ENCODE results near the gene RGPD3.
"Not testable (repeated sequence)": the region's sequence is repeated elsewhere in the genome, so short reads cannot be mapped to it uniquely, and the experiment has no call there.

The RGPD3 gene

DNA sequence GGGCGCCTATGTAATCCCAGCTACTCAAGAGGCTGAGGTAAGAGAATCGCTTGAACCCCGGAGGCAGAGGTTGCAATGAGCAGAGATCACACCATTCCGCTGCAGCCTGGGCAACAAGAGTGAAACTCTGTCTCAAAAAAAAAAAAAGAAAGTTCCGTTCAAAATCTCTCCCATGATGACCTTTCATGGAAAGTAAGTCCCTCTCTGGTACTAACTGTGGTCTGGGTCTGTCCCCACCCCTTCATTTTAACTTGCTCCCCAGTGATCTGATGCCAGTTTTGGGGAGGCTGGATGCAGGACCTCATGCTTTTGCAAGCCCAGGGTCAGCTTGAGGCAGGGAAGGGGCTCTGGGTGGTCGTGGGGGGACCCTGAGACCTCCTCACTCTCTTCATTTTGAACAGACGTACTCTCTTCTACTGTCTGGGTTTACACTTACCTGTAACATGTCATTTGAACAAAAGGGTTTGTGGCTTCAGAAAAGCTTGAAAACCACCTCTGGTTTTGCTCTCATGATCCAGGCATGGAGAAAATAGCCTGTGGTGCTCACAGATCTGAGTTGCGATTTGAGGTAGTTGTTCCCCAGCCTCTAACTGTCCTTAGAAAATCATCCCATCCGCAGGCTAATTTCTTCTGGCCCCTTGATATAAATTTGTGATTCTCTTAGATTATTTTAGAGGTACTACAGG lies 37.9 kb upstream of the RGPD3 start:
- H3K4me3 ChIP-seq (ENCODE audit: low read depth, low read length); in situ Hi-C loops (cut with HindIII; ENCODE audit: low pct_ligation_motif_present, low sequenced_read_pairs); H3K27me3 ChIP-seq (replicated peaks); H3K36me3 ChIP-seq (replicated peaks); H3K27ac ChIP-seq; DNase-seq: not testable (repeated sequence)

DNA sequence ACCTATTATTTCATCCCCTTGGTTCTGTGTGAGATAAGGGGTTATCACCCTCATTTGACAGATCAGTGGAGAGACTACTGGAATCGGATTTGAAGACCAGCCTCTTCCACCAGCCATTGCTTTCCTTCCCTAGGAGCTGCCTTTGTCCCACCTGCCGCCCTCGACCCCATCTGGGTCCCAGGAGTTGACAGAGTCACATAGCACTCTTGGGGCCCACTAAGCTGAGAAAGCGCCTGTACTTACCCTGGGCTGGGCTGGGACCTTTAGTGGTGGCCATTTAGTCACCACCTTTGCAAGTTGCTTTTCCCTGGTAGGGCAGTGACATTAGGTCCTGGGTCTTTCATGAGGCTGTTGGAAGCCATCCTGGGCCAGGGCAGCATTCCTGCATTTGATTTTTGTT lies 36.6 kb upstream of the RGPD3 start:
- H3K4me3 ChIP-seq (ENCODE audit: low read depth, low read length); in situ Hi-C loops (cut with HindIII; ENCODE audit: low pct_ligation_motif_present, low sequenced_read_pairs); H3K36me3 ChIP-seq (replicated peaks); DNase-seq; H3K27me3 ChIP-seq (replicated peaks); H3K27ac ChIP-seq: not testable (repeated sequence)

DNA sequence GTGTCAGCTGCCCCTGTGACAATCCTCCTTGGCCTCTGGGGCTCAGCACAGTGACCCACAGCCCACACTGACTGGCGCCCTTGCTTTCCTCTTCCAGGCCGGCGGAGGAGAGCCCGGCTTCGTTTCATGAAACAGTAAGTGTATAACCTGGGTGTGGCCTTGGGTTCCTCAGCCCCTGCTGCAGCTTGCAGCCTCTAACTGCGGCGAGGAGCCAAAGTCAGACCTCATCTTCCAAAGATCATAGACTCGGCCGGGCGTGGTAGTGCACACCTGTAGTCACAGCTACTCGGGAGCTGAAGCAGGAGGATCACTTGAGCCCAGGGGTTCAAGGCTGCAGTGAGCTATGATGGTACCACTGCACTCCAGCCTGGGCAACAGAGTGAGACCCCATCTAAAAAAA lies 36.0 kb upstream of the RGPD3 start:
- H3K27me3 ChIP-seq (replicated peaks); H3K36me3 ChIP-seq (replicated peaks); in situ Hi-C loops (cut with HindIII; ENCODE audit: low pct_ligation_motif_present, low sequenced_read_pairs); DNase-seq; H3K4me3 ChIP-seq (ENCODE audit: low read depth, low read length); H3K27ac ChIP-seq: not testable (repeated sequence)

DNA sequence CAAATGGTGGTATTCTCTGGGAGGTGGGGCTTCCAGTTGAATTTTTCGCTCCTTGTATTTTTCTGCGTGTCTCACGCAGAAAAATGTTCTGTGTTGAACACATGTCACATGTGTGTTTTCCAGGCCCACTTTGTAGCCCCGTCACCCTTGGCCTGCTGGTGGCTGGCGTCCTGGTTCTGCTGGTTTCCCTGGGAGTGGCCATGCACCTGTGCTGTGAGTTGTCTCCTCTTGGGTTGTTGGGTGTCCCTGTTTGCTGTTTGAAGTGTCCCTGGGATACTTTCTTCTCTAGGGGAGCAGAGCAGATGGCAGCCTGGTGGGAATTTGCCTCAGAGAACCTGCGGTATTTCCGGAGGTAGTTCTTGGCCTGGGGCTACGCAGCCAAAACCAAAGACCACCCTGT lies 34.1 kb upstream of the RGPD3 start:
- H3K36me3 ChIP-seq (replicated peaks); in situ Hi-C loops (cut with HindIII; ENCODE audit: low pct_ligation_motif_present, low sequenced_read_pairs); H3K4me3 ChIP-seq (ENCODE audit: low read depth, low read length); H3K27ac ChIP-seq; H3K27me3 ChIP-seq (replicated peaks); DNase-seq: not testable (repeated sequence)

DNA sequence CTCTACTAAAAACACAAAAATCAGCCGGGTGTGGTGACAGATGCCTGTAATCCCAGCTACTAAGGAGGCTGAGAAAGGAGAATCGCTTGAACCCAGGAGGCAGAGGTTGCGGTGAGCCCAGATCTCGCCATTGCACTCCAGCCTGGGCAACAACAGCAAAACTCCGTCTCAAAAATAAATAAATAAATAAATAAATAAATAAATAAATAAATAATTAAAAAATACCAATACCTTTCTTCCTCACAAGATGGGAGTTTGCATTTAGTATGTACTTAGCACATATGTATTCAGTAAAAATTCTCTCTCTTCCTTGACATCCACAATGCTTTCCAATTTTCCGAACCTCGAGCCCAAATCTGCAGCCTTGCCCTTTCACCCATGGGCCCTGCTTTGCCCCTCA lies 32.1 kb upstream of the RGPD3 start:
- H3K4me3 ChIP-seq (ENCODE audit: low read depth, low read length); in situ Hi-C loops (cut with HindIII; ENCODE audit: low pct_ligation_motif_present, low sequenced_read_pairs); H3K27me3 ChIP-seq (replicated peaks); H3K27ac ChIP-seq; H3K36me3 ChIP-seq (replicated peaks); DNase-seq: not testable (repeated sequence)

DNA sequence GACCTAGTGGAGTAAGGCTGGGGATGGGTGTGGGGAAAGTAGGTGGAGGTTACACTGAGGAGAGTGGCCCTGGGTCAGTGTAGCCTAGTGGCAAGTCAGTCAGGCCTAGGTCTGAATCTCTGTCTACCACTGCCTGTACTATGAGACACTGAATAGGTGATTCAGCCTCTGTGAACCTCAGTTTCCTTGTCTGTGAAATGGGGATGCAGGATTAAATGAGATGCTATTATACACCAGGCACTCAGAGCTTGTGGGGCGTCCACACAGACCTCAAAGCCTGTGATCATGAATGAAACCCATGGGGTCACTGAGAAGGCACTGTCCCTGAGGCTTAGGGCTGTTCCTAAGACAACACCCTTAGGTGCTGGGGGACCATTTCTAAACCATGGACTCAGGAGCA lies 30.3 kb upstream of the RGPD3 start:
- H3K27ac ChIP-seq; DNase-seq; in situ Hi-C loops (cut with HindIII; ENCODE audit: low pct_ligation_motif_present, low sequenced_read_pairs); H3K4me3 ChIP-seq (ENCODE audit: low read depth, low read length); H3K36me3 ChIP-seq (replicated peaks); H3K27me3 ChIP-seq (replicated peaks): not testable (repeated sequence)

DNA sequence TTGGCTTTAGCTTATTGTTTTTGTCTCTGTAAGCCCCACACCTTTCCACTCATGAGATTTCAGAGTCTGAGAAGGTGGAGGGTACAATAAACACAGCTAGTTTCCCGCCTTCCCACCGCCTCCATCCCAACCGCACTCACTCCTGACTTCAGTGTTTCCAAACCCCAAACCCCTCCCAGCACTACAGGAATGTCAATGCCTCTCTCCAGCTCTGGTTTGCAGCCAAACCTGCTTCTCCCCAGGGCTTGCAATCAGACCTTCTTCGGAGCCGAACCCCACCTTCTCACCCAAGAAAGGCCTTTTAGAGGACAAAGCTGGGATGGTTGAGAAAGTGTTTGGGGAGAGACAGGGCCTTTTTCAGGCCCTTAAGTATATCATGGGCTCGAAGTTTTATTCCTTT lies 24.7 kb upstream of the RGPD3 start:
- H3K27ac ChIP-seq; in situ Hi-C loops (cut with HindIII; ENCODE audit: low pct_ligation_motif_present, low sequenced_read_pairs); DNase-seq; H3K27me3 ChIP-seq (replicated peaks); H3K36me3 ChIP-seq (replicated peaks); H3K4me3 ChIP-seq (ENCODE audit: low read depth, low read length): not testable (repeated sequence)

DNA sequence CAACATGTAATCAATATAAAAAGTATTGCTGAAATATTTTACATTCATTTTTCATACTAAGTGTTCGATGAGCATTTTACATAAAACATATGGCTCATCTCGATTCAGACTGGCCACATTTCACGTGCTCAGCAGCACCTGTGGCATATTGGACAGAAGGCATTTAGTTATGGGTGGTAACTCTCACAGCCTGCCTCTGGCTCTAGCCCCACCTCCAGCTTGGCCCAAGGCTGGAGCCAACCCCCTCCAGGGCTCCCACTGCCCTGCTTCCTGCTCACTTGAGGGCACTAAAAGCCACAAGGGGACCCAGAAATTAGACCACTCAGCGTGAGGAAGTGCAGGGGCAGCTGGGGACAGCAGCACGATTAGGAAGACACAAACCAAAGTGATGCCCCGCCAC lies 24.2 kb upstream of the RGPD3 start:
- H3K36me3 ChIP-seq (replicated peaks) = not testable (repeated sequence)

DNA sequence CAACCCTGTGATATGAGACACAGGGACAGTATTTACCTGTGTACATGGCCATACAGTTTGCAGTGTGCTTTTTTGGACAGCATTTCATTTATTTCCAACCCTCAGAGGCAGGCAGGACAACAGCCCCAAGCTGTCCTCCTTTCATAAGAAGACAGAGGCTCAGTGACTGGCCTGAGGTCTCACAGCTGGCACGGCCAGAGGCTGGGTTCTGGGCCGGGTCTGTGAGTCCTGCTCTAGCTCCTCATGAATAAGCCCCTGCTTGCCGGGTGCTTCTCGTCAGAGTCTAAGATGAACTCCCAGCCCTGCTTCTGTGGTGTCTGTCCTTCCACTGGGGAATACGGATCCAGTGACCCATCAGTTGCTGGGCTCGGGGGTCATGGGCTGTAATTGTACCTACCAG lies 21.5 kb upstream of the RGPD3 start:
- H3K4me3 ChIP-seq (ENCODE audit: low read depth, low read length); in situ Hi-C loops (cut with HindIII; ENCODE audit: low pct_ligation_motif_present, low sequenced_read_pairs); DNase-seq; H3K27ac ChIP-seq; H3K27me3 ChIP-seq (replicated peaks); H3K36me3 ChIP-seq (replicated peaks): not testable (repeated sequence)

More for the DNA sequence above, 24.2 kb upstream of the RGPD3 start:
- H3K27ac ChIP-seq; H3K27me3 ChIP-seq (replicated peaks); DNase-seq; in situ Hi-C loops (cut with HindIII; ENCODE audit: low pct_ligation_motif_present, low sequenced_read_pairs); H3K4me3 ChIP-seq (ENCODE audit: low read depth, low read length): not testable (repeated sequence)

DNA sequence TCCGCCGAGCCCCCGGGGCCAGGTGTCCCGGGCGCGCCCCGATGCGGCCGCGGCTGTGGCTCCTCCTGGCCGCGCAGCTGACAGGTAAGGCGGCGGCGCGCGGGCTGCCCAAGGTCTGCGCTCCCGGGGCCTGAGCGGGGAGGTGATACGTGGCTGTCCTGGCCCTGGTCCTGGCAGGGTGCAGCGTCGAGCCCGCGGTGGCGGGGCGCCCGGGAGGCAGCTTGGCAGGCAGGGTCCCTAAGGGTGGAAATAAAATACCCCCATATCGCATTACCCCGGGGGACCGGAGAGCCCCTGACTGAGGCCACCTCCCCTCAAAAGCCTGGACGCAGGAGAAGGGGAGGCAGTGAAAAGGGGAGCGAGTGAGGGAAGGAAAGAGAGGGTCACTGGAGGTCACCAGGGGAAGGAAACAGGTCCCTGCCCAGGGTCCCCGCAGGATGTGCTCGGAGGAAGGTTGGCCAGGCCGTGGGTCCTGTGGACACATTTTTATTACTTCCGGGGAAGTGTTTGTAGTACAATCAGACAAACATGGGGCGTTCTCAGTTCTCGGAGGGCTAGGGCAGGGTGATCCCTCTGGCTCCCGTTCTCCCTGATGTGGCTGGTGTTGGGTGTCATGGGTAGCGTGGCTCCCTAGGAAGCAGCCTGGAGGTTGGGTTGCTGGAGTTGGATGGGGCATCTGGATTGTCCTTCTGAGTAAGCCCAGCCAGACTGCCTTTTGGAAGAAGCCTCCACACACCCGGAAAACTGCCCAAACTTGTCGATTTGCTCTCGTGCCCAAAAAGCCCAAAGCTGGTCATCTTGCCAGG lies 19.4 kb upstream of the RGPD3 start:
- DNase-seq; H3K27ac ChIP-seq; H3K4me3 ChIP-seq (ENCODE audit: low read depth, low read length); in situ Hi-C loops (cut with HindIII; ENCODE audit: low pct_ligation_motif_present, low sequenced_read_pairs); H3K36me3 ChIP-seq (replicated peaks); H3K27me3 ChIP-seq (replicated peaks): not testable (repeated sequence)

DNA sequence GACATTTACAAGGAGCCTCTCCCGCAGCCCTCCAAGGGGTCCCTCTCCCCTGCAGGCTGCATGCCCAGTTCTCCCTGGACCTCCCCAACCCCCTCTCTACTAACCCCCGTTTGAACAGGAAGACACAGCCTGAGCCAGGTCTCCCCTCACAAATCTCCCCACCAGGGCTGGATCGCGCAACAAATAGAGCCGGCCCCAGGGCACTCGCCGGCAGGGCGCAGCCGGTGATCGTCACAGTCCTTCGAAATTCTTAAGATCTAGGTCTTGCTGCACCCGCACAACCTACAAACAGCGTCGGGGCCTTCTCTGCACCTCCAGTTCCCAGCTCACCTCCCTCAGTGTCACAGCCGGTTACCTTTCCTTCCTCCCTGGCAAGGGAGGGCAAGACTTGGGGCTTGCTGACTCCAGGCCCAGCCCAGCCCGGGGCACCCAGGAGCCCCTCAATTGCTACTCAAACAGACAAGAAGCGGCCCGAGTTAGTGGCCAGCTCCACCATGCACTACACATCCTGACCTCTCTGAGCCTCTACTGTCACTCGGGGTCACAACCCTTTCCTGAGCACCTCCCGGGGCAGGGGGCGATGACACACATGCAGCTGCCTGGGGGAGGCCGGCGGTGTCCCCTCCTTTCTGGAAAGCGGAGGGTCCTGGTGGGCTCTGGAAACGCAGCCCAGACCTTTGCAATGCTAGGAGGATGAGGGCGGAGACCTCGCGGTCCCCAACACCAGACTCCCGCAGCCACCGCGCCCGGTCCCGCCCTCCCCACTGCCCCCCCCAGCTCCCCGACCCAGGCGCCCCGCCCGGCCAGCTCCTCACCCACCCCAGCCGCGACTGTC lies 18.6 kb upstream of the RGPD3 start, which contains the start of gene CD8B2:
CD8B2 (plus strand) TSS at position 814 of the 835 bp plus-strand sequence. CDS start 63 bp downstream, outside the sequence.
- H3K4me3 ChIP-seq (ENCODE audit: low read depth, low read length); H3K27ac ChIP-seq; in situ Hi-C loops (cut with HindIII; ENCODE audit: low pct_ligation_motif_present, low sequenced_read_pairs); DNase-seq; H3K36me3 ChIP-seq (replicated peaks); H3K27me3 ChIP-seq (replicated peaks): not testable (repeated sequence)

DNA sequence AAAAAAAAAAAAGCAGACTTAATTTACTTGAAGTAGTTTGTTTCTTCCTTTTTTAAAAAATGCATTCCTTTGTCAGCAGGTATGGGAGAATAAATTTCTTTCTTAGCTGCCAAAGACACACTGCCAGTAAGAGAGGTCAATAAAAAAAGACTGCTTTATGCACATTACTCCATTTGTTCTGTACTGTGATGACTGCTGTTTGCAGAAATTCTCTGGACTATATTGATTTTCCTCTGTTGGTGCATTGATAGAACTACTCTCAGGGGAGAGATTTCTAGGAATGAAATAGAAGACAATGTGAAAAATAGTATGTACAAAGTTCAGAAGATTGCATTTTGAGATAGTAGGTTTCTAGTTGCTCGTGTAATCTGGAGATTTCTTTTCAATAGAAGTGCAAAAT lies 11.3 kb upstream of the RGPD3 start:
- H3K27ac ChIP-seq; in situ Hi-C loops (cut with HindIII; ENCODE audit: low pct_ligation_motif_present, low sequenced_read_pairs); H3K27me3 ChIP-seq (replicated peaks); H3K4me3 ChIP-seq (ENCODE audit: low read depth, low read length); DNase-seq; H3K36me3 ChIP-seq (replicated peaks): not testable (repeated sequence)

DNA sequence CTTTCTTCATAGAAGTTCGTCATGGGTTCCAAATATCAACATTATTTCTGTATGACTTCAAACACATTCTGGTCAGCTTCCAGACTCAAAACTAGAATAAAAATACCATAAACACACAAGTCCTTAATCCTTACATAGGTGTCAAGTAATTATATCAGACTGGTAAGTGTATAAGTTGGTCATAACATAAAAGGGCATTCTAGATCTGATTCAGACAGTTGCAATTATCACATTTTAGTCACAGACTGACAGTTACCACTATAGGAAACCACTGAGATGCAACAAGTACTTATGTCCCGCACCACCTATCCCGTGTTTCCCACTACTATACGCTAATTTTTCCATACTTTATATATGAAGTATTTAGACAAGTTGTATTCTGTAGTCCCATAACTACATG lies 9.4 kb upstream of the RGPD3 start:
- H3K36me3 ChIP-seq (replicated peaks); DNase-seq; H3K4me3 ChIP-seq (ENCODE audit: low read depth, low read length); in situ Hi-C loops (cut with HindIII; ENCODE audit: low pct_ligation_motif_present, low sequenced_read_pairs); H3K27me3 ChIP-seq (replicated peaks); H3K27ac ChIP-seq: not testable (repeated sequence)
